ENCODE data around the gene FBXO17.
"Not testable (repeated sequence)": the region's sequence is repeated elsewhere in the genome, so short reads cannot be mapped to it uniquely, and the experiment has no call there.

The FBXO17 gene

DNA sequence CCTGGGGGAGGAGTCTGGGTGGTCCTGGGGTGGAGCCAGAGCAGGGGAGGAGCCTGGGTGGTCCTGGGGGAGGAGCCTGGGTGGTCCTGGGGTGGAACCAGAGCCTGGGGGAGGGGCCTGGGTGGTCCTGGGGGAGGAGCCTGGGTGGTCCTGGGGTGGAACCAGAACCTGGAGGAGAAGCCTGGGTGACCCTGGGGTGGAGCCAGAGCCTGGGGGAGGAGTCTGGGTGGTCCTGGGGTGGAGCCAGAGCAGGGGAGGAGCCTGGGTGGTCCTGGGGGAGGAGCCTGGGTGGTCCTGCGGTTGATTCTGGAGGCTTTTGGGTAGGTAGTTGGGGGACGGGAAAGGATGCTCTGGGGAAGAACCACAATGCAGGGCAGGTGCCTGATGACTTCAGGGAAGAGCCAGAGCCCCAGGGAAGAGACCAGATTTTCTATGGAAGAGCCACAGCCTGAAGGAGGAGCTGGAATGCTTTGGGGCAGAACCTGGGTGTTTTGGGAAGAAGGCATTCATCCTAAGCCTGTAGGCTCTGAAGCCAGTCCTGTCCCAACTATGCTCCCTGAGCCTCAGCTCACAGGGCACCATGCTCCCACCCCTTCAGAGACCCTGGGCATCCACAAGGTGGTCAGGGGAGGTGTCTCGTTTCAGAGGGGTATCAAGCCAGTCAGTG lies 29.8 kb downstream of the FBXO17 start:
- DNase-seq (no peak), ATAC-seq (replicated peaks) (no peak)
- peaks cover 7 to 14% of the 10 kb centered on the region in 2 donors for H3K4me1 Mint-ChIP-seq
- H3K36me3 Mint-ChIP-seq: peaks cover 3 to 6% of the 10 kb centered on the region in 2 donors
- no peak overlapping the region for H3K4me3 Mint-ChIP-seq
- no peak overlapping the region for H3K27ac Mint-ChIP-seq
- peaks cover 24 to 63% of the 10 kb centered on the region in 2 donors for H3K27me3 Mint-ChIP-seq
- peaks cover 0 to 2% of the 10 kb centered on the region in 2 donors for H3K9me3 Mint-ChIP-seq

DNA sequence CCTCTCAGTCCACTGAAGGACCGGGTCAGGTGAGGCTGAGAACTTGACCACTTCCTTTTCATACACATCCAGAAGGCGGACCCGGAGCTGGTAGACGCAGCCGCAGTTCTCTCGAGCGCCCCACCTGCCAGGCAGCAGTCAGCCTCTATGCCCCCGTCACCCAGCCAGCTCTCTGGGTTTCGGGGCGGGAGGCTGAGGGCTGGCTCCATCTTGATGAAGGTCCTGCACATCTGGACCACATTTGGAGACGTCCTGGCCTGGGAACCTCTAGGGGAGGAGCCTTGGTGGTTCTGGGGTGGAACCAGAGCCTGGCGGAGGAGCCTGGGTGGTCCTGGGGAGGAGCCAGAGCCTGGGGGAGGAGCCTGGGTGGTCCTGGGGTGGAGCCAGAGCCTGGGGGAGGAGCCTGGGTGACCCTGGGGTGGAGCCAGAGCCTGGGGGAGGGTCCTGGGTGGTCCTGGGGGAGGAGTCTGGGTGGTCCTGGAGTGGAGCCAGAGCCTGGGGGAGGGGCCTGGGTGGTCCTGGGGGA lies 30.5 kb downstream of the FBXO17 start:
- peaks cover 3 to 6% of the 10 kb centered on the region in 2 donors for H3K36me3 Mint-ChIP-seq
- no peak overlapping the region for H3K27ac Mint-ChIP-seq
- no peak for ATAC-seq (replicated peaks)
- H3K9me3 Mint-ChIP-seq: peaks cover 0 to 2% of the 10 kb centered on the region in 2 donors
- DNase-seq: no peak
- peaks cover 24 to 57% of the 10 kb centered on the region in 2 donors for H3K27me3 Mint-ChIP-seq
- peaks cover 7 to 8% of the 10 kb centered on the region in 2 donors for H3K4me1 Mint-ChIP-seq
- H3K4me3 Mint-ChIP-seq: no peak overlapping the region

- ATAC-seq (replicated peaks) (no peak), DNase-seq (no peak)
- Mint-ChIP-seq H3K4me3 (no peak overlapping the region), H3K27ac (no peak overlapping the region), H3K9me3 (no peaks in the 10 kb centered on the region), H3K4me1 (peaks cover 0 to 1% of the 10 kb centered on the region in 2 donors), H3K27me3 (peaks cover 12 to 42% of the 10 kb centered on the region in 2 donors), H3K36me3 (peaks cover 0 to 2% of the 10 kb centered on the region in 2 donors)
These were observed 32.9 kb downstream of the FBXO17 start for GRCh38 chr19:38942471-38943181.

DNA sequence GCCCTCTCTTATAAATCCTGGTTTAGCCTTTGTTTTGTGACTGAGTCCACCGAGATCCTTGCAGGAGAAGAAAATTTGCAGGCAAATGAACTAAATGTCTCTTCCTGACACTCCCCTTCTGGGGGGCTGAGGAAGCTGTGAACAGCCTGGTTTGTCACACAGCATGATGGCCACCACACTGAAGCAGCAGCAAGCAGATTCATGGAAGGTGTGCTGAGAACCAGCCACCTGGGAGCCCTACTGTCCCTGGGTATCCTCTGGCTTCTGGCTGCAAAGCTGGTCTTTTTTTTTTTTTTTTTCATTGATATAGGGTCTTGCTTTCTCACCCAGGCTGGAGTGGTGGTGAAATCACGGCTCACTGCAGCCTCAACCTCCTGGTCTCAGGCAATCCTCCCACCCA lies 33.6 kb downstream of the FBXO17 start:
- DNase-seq: no peak
- Mint-ChIP-seq H3K4me3 (no peak overlapping the region), H3K27me3 (peaks cover 12 to 38% of the 10 kb centered on the region in 2 donors), H3K9me3 (no peaks in the 10 kb centered on the region), H3K27ac (no peak overlapping the region), H3K4me1 (peaks cover 0 to 1% of the 10 kb centered on the region in 2 donors), H3K36me3 (peaks cover 0 to 2% of the 10 kb centered on the region in 2 donors)
- no peak for ATAC-seq (replicated peaks)

DNA sequence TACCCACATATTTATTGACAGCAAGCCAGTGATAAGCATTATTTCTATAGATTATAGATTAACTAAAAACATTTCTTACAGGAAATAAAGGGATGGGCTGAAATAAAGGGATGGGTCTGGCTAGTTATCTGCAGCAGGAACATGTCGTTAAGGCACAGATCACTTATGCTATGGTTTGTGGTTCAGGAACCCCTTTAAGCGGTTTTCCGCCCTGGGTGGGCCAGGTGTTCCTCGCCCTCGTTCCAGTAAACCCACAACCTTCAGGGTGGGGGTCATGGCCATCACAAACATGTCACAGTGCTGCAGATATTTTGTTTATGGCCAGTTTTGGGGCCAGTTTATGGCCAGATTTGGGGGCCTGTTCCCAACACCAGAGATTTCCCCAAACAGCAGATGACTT lies 34.1 kb downstream of the FBXO17 start:
- H3K36me3 Mint-ChIP-seq; H3K4me1 Mint-ChIP-seq; DNase-seq; ATAC-seq (replicated peaks); H3K4me3 Mint-ChIP-seq; H3K9me3 Mint-ChIP-seq; H3K27ac Mint-ChIP-seq: not testable (repeated sequence)
- peaks cover 8 to 35% of the 10 kb centered on the region in 2 donors for H3K27me3 Mint-ChIP-seq

- H3K27me3 Mint-ChIP-seq: peaks cover 7 to 35% of the 10 kb centered on the region in 2 donors
- DNase-seq: no peak
- H3K27ac Mint-ChIP-seq: no peak overlapping the region
- no peaks in the 10 kb centered on the region for H3K4me1 Mint-ChIP-seq
- no peak overlapping the region for H3K4me3 Mint-ChIP-seq
- H3K9me3 Mint-ChIP-seq: peaks cover under 1 to 1% of the 10 kb centered on the region in 2 donors
- no peak for ATAC-seq (replicated peaks)
- peaks cover 9 to 12% of the 10 kb centered on the region in 2 donors for H3K36me3 Mint-ChIP-seq
These were observed 35.6 kb downstream of the FBXO17 start for GRCh38 chr19:38939957-38940356.

DNA sequence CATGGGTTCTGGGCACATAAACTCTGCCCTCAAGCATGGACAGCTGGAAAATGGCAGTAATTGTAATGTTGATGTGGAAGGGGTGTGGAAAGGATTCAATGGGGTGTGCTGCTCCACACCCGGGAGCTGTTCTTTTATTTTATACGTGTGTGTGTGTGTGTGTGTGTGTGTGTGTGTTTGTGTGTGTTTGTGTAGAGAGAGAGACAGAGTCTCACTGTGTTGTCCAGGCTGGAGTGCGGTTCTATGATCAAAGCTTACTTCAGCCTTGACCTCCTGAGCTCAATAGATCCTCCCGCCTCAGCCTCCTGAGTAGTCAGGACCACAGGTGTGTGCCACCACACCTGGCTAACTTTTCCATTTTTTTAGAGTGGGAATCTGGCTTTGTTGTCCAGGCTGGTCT lies 42.0 kb downstream of the FBXO17 start:
- DNase-seq (no peak), ATAC-seq (replicated peaks) (no peak)
- H3K9me3 Mint-ChIP-seq: peaks cover 4 to 5% of the 10 kb centered on the region in 2 donors
- no peaks in the 10 kb centered on the region for H3K27me3 Mint-ChIP-seq
- H3K27ac Mint-ChIP-seq: no peak overlapping the region
- H3K4me3 Mint-ChIP-seq: peak overlapping the region in 1 of 2 donors; percentile 25
- H3K36me3 Mint-ChIP-seq: peaks cover 36 to 43% of the 10 kb centered on the region in 2 donors
- peaks cover 13 to 41% of the 10 kb centered on the region in 2 donors for H3K4me1 Mint-ChIP-seq

DNA sequence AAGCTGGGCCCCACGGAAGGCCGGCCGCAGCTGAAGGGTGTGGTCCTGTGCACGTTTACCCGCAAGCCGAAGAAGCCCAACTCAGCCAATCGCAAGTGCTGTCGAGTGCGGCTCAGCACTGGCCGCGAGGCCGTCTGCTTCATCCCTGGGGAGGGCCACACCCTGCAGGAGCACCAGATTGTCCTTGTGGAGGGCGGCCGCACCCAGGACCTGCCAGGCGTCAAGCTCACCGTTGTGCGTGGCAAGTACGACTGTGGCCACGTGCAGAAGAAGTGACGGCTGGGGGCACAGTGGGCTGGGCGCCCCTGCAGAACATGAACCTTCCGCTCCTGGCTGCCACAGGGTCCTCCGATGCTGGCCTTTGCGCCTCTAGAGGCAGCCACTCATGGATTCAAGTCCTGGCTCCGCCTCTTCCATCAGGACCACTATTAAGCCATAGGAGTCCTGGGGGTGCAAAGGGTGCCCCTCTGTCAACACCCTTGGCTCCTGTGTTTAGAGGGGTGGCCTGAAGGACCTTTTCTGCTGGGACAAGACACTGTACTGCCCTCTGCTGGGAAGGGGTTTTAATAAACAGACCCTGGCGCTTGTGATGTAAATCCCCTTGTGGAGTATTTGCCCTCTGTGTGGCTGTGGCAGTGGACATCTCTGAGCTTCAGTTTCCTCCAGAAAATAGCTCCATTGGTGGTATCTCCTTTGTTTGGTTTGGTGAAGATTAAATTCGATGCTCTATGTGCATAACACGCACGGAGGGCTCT lies 42.9 kb downstream of the FBXO17 start:
- H3K4me3 Mint-ChIP-seq: peak overlapping the region; percentile 17 to 85
- ATAC-seq (replicated peaks): no peak
- DNase-seq: no peak
- peaks cover 40 to 52% of the 10 kb centered on the region in 2 donors for H3K36me3 Mint-ChIP-seq
- peaks cover 14 to 51% of the 10 kb centered on the region in 2 donors for H3K4me1 Mint-ChIP-seq
- H3K27ac Mint-ChIP-seq: no peak overlapping the region
- no peaks in the 10 kb centered on the region for H3K27me3 Mint-ChIP-seq
- H3K9me3 Mint-ChIP-seq: peaks cover 4 to 5% of the 10 kb centered on the region in 2 donors

- DNase-seq: no peak
- peak overlapping the region; percentile 85 to 95 for H3K4me3 Mint-ChIP-seq
- H3K9me3 Mint-ChIP-seq: peaks cover 4 to 5% of the 10 kb centered on the region in 2 donors
- no peaks in the 10 kb centered on the region for H3K27me3 Mint-ChIP-seq
- H3K36me3 Mint-ChIP-seq: peaks cover 40 to 53% of the 10 kb centered on the region in 2 donors
- no peak for ATAC-seq (replicated peaks)
- peaks cover 14 to 51% of the 10 kb centered on the region in 2 donors for H3K4me1 Mint-ChIP-seq
- H3K27ac Mint-ChIP-seq: peak overlapping the region; percentile 99
These were observed 44.1 kb downstream of the FBXO17 start for GRCh38 chr19:38931521-38931793.

GRCh38 chr19:38930776-38931520 lies 44.6 kb downstream of the FBXO17 start, which contains the start of gene MRPS12:
TSS of gene MRPS12 (plus strand) at chr19:38930944. CDS start at chr19:38931295, 351 bp downstream.
- peak; percentile 97 to 98 for ATAC-seq (replicated peaks)
- peaks cover 4 to 5% of the 10 kb centered on the region in 2 donors for H3K9me3 Mint-ChIP-seq
- H3K27me3 Mint-ChIP-seq: no peaks in the 10 kb centered on the region
- H3K27ac Mint-ChIP-seq: peak within 1 kb of the TSS; percentile 99
- peaks cover 14 to 51% of the 10 kb centered on the region in 2 donors for H3K4me1 Mint-ChIP-seq
- peak; percentile 98 for DNase-seq
- H3K4me3 Mint-ChIP-seq: peak within 1 kb of the TSS; percentile 85 to 95
- peaks cover 40 to 51% of the 10 kb centered on the region in 2 donors for H3K36me3 Mint-ChIP-seq

DNA sequence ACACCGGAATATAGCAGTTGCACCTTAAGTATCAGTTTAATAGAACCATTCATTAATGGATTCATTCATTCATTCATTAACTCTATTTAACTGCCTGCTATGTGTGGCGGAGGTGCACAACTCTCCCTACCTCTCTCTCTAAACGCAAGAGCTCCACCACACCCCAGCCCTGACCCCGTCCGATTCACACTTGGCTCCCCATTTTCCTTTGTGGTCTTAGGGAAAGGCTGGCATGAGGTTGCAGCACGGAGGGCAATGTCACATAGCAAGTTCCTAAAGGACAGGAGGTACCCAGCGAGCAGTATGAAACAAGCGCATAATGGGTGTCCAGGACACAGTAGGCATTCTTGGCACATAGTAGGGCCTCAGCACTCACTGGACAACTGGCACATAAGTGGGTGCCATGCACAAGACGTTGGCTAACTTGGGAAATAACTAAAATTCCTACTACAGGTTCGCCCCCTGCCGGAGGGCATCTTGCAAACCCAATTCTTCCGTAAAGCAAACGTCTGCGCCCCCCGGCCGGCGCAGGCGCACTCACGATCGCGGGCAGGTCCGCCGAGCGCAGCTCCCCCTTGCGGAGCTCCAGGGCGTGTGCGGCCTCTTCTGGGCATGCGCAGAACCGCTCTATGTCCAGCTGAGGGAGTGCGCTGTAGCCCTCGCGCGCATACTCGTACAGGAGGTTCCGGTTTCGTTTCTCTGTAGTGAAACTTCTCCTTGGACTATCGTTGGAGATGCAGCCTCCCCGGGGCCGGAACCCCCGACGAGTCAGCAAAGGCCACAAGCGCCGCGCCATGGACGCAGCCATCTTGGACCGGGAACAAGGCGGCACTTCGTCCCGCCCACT lies 45.4 kb downstream of the FBXO17 start, which contains the start of gene SARS2:
SARS2 (minus strand) TSS at position 835 of the 847 bp plus-strand sequence; CDS start at position 808, 27 bp downstream.
- DNase-seq: peak; percentile 89
- H3K36me3 Mint-ChIP-seq: peaks cover 40 to 46% of the 10 kb centered on the region in 2 donors
- H3K27ac Mint-ChIP-seq: peak within 1 kb of the TSS; percentile 99
- H3K4me3 Mint-ChIP-seq: peak within 1 kb of the TSS; percentile 85 to 95
- ATAC-seq (replicated peaks): peak; percentile 13 to 60
- H3K27me3 Mint-ChIP-seq: no peaks in the 10 kb centered on the region
- H3K9me3 Mint-ChIP-seq: peaks cover 3 to 5% of the 10 kb centered on the region in 2 donors
- H3K4me1 Mint-ChIP-seq: peaks cover 14 to 51% of the 10 kb centered on the region in 2 donors

DNA sequence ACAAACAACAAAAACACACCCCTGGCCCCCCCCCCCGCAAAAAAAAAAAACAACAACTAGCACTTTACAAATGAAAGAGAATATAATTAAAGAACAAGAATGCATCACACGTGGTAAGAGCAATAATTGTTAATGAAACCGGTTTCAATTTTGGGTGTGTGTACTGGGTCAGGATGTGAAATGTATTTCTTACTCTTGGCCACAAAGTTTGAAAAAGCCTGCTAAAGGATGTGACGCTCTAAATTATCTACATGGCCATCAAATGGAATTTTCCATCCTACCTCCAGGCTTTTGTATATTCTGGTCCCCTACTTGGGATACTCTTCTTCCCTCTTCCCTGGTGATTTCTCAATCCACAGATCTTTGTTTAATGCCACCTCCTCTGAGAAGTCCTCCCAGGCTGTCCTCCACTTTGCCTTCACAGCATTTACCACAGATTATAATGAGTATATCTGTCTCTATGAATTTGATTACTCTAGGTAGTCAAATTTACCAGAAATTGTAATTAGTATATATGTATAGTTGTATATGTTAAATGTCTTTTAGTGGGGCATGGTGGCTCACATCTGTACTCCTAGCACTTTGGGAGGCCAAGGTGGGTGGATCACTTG lies 47.0 kb downstream of the FBXO17 start:
- H3K27ac Mint-ChIP-seq: no peak overlapping the region
- DNase-seq (no peak), ATAC-seq (replicated peaks) (no peak)
- no peak overlapping the region for H3K4me3 Mint-ChIP-seq
- H3K27me3 Mint-ChIP-seq: no peaks in the 10 kb centered on the region
- peaks cover 0 to 2% of the 10 kb centered on the region in 2 donors for H3K9me3 Mint-ChIP-seq
- peaks cover 13 to 48% of the 10 kb centered on the region in 2 donors for H3K4me1 Mint-ChIP-seq
- H3K36me3 Mint-ChIP-seq: peaks cover 31 to 37% of the 10 kb centered on the region in 2 donors
